GM21786 (cell line): ENCODE data around the gene SREBF2.
A peak's percentile ranks its signal among the peaks of the same experiment; 100 is the strongest.

ENCODE experiments used
- ATAC-seq: cut with Tn5 transposase; IDR thresholded peaks from one replicate; pipeline ENCODE4 v1.9.1; 2021; ENCODE audit not compliant: unreplicated experiment

SREBF2 gene

GRCh38 chr22:41832553-41833368, at the start of gene SREBF2:
TSS of gene SREBF2 (plus strand) at chr22:41833105. CDS start at chr22:41833271, 166 bp downstream.
- ATAC-seq: peak; percentile 86

GRCh38 chr22:41787331-41787730, 45.6 kb upstream of the SREBF2 start:
- ATAC-seq: no peak

GRCh38 chr22:41793871-41794270, 39.0 kb upstream of the SREBF2 start:
- no peak for ATAC-seq

- ATAC-seq: no peak
Measured at GRCh38 chr22:41798736-41799135, 34.2 kb upstream of the SREBF2 start.

GRCh38 chr22:41799486-41800347, 33.2 kb upstream of the SREBF2 start:
- ATAC-seq: peak; percentile 6

- ATAC-seq: peak; percentile 81
Measured at GRCh38 chr22:41800348-41801146, 32.4 kb upstream of the SREBF2 start, which contains the start of gene CCDC134. TSS of gene CCDC134 (plus strand) at chr22:41800679. CDS start at chr22:41808891, 8,212 bp downstream.

- no peak for ATAC-seq
Measured at GRCh38 chr22:41801147-41801819, 31.6 kb upstream of the SREBF2 start.

- no peak for ATAC-seq
Measured at GRCh38 chr22:41801886-41802285, 31.0 kb upstream of the SREBF2 start.

GRCh38 chr22:41805639-41806038, 27.3 kb upstream of the SREBF2 start:
- no peak for ATAC-seq

GRCh38 chr22:41808400-41808799, 24.5 kb upstream of the SREBF2 start:
- ATAC-seq: no peak

GRCh38 chr22:41810022-41810421, 22.9 kb upstream of the SREBF2 start:
- no peak for ATAC-seq

- no peak for ATAC-seq
Measured at GRCh38 chr22:41812805-41813545, 19.9 kb upstream of the SREBF2 start.

- no peak for ATAC-seq
Measured at GRCh38 chr22:41813726-41814410, 19.0 kb upstream of the SREBF2 start.

GRCh38 chr22:41815716-41816115, 17.2 kb upstream of the SREBF2 start:
- ATAC-seq: no peak

GRCh38 chr22:41816241-41816640, 16.7 kb upstream of the SREBF2 start:
- no peak for ATAC-seq

- no peak for ATAC-seq
Measured at GRCh38 chr22:41816871-41817270, 16.0 kb upstream of the SREBF2 start.

GRCh38 chr22:41818011-41818410, 14.9 kb upstream of the SREBF2 start:
- ATAC-seq: no peak

- no peak for ATAC-seq
Measured at GRCh38 chr22:41818596-41818995, 14.3 kb upstream of the SREBF2 start.

GRCh38 chr22:41819257-41819656, 13.6 kb upstream of the SREBF2 start:
- no peak for ATAC-seq
